Caco-2 (cell line): ENCODE results near the gene SEC22C. TPM values are rescaled to one million over a fixed set of nuclear protein-coding genes. Genes with fewer than 3 reads are reported as not detected.

Source experiments
- BruUV-seq: library from RNA; stranded (reverse); fragments of 400-500 nt; replicated peaks from 2 replicates; lab custom pipeline; 2021; lab: Mats Ljungman, UMichigan
- CTCF ChIA-PET: fragments of 300-600 bp; sonication (Branson Sonifier 250); formaldehyde crosslinking; loops from one replicate; lab custom pipeline; 2022; ENCODE audit warnings: antibody characterized with exemption; lab: Charles Lee
- POLR2A ChIA-PET: fragments of 300-600 bp; sonication (Branson Sonifier 250); formaldehyde crosslinking; loops from one replicate; lab custom pipeline; 2022; ENCODE audit warnings: antibody characterized with exemption; lab: Charles Lee
- DNase-seq, 2 experiments: peaks; one replicate each; pipeline versions ENCODE4 v3.0.0 to v3.0.0-alpha.2; 2020 to 2022
- H3K27me3 ChIP-seq: replicated peaks from 2 replicates; pipeline ENCODE4 v1.6.0; 2011; ENCODE audit warnings: low read length; ENCODE audit not compliant: control insufficient read depth, insufficient read depth
- H3K36me3 ChIP-seq: 2 replicates; pipeline ENCODE4 v1.5.1; 2011; ENCODE audit warnings: low read length; ENCODE audit not compliant: control insufficient read depth, insufficient read depth
- H3K4me1 ChIP-seq: fragments of 250-450 bp; sonication (Bioruptor Pico); 2 replicates; pipeline ENCODE4 v1.5.1; 2020; ENCODE audit warnings: mild to moderate bottlenecking
- H3K4me3 ChIP-seq: 2 replicates; pipeline ENCODE4 v1.5.1; 2011; ENCODE audit warnings: low read depth, mild to moderate bottlenecking, control low read depth, low read length
- H3K9me3 ChIP-seq: fragments of 250-450 bp; sonication (Bioruptor Pico); 2 replicates; pipeline ENCODE4 v1.5.1; 2020; ENCODE audit warnings: mild to moderate bottlenecking, moderate library complexity
- H3K27ac Mint-ChIP-seq: one replicate; pipeline ENCODE4 v1.8.0; 2022; ENCODE audit warnings: mixed read lengths; ENCODE audit not compliant: unreplicated experiment
- H3K27me3 Mint-ChIP-seq: one replicate; pipeline ENCODE4 v1.8.0; 2022; ENCODE audit warnings: mixed read lengths; ENCODE audit not compliant: insufficient read depth, unreplicated experiment
- H3K36me3 Mint-ChIP-seq: one replicate; pipeline ENCODE4 v1.8.0; 2022; ENCODE audit warnings: mild to moderate bottlenecking, mixed read lengths; ENCODE audit not compliant: insufficient read depth, unreplicated experiment
- H3K4me1 Mint-ChIP-seq: one replicate; pipeline ENCODE4 v1.8.0; 2022; ENCODE audit warnings: low read depth, mixed read lengths; ENCODE audit not compliant: unreplicated experiment
- H3K4me3 Mint-ChIP-seq: one replicate; pipeline ENCODE4 v1.8.0; 2022; ENCODE audit warnings: mild to moderate bottlenecking, moderate library complexity, mixed read lengths; ENCODE audit not compliant: unreplicated experiment
- H3K9me3 Mint-ChIP-seq: one replicate; pipeline ENCODE4 v1.8.0; 2022; ENCODE audit warnings: mixed read lengths; ENCODE audit not compliant: unreplicated experiment
- intact Hi-C: fragments of 100-400 bp; cut with micrococcal nuclease; formaldehyde crosslinking; loops from one replicate; pipeline ENCODE4 v1.10.0; 2022; ENCODE audit not compliant: unreplicated experiment
- total RNA-seq: library from RNA; stranded (reverse); gene quantifications from 2 replicates; pipeline ENCODE4 v1.2.3, GENCODE V29; 2022
- TF ChIP-seq, protein P1 (sequence below), 2 experiments: fragments of 200-600 bp in 1 of 2; IDR thresholded peaks; 1 replicate in 1 of 2; 2 replicates in 1 of 2; pipeline versions ENCODE4 v1.5.1 to v1.8.0; 2011 to 2022; ENCODE audit warnings: antibody characterized with exemption in 1 of 2, control low read depth in 1 of 2, inconsistent platforms in 1 of 2, low read depth in 1 of 2, low read length in 1 of 2, mild to moderate bottlenecking in 1 of 2, moderate library complexity in 1 of 2; ENCODE audit not compliant: insufficient read depth in 1 of 2, severe bottlenecking in 1 of 2, unreplicated experiment in 1 of 2

The SEC22C gene
- total RNA-seq, 1 experiment from 2014 or later: 36.4 TPM

DNA sequence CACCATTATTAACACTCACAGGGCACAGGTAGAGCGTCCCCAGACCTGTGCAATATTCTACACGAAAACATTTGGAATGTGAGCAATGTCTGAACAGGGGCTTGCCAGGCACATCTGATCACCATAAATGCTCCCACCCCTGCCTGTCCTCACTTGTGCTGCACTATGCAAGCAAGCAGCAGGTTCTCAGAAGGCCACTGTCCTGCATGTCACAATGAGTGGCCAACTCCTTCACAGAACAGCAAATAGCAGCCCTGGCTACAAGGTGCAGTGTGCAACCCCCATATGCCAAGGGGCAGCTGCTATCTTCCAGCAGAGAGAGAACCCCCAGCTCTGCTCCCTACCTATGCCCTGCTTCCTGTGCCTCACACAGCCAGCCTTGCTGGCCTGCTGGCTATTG is 32.6 kb downstream of the SEC22C start:
- no TSS peak for BruUV-seq
- Mint-ChIP-seq H3K4me1 (no peaks in the 10 kb centered on the region), H3K27me3 (no peaks in the 10 kb centered on the region), H3K27ac (no peak overlapping the region), H3K9me3 (no peaks in the 10 kb centered on the region), H3K4me3 (no peak overlapping the region), H3K36me3 (peaks cover 22% of the 10 kb centered on the region)
- DNase-seq: no peak
- Histone ChIP-seq H3K4me3 (no peak overlapping the region), H3K9me3 (no peaks in the 10 kb centered on the region), H3K36me3 (no peaks in the 10 kb centered on the region; the same call in 1 of the 2 replicates), H3K27me3 (no peaks in the 10 kb centered on the region), H3K4me1 (no peaks in the 10 kb centered on the region)
- CTCF ChIA-PET: interaction anchor here (0.8 to 1.3 kb wide), 4 partner anchors 9 to 319 kb away, joined by 3 to 9 read pairs (median 5); no protein-coding TSS in a partner anchor
- intact Hi-C loops: loop anchor here (5.0 kb wide), 1 partner anchor 302 kb away; no protein-coding TSS in a partner anchor
- POLR2A ChIA-PET: no interaction called here
- TF ChIP-seq, protein P1, sequence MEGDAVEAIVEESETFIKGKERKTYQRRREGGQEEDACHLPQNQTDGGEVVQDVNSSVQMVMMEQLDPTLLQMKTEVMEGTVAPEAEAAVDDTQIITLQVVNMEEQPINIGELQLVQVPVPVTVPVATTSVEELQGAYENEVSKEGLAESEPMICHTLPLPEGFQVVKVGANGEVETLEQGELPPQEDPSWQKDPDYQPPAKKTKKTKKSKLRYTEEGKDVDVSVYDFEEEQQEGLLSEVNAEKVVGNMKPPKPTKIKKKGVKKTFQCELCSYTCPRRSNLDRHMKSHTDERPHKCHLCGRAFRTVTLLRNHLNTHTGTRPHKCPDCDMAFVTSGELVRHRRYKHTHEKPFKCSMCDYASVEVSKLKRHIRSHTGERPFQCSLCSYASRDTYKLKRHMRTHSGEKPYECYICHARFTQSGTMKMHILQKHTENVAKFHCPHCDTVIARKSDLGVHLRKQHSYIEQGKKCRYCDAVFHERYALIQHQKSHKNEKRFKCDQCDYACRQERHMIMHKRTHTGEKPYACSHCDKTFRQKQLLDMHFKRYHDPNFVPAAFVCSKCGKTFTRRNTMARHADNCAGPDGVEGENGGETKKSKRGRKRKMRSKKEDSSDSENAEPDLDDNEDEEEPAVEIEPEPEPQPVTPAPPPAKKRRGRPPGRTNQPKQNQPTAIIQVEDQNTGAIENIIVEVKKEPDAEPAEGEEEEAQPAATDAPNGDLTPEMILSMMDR (IDR thresholded peaks at IDR 0.05; ENCODE audit: insufficient read depth in 1 of 2, low read depth in 1 of 2, low read length in 1 of 2, severe bottlenecking in 1 of 2, unreplicated experiment in 1 of 2): no peak

DNA sequence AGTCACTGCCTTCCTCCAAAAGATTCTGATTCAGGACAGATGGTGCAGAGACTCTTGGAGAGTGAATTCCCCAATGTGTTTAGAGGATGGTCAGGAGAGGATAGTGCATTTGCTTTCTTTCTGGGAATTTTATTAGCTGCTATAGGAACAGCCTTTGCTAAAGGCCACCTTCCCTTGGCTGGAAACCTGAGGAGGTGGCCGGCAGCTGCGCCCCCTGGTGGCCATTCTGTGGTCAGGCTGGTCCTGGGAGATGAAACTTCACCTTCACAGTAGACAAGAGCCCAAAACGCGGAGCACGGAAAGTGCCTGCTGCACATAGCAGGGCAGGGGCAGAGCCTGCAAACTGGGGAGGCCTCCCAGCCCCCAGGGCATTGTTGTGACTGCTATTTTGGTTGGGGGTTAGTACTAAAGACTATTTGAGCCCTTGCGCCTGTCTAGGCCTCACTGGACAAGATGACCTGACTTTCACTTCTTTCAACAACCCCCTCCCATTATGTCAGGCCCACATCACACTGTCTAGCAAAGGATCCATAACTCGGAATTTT is 34.3 kb downstream of the SEC22C start:
- intact Hi-C loops: loop anchor here (1.0 to 5.0 kb wide), 3 partner anchors 45 to 317 kb away; partner anchors contain the start of gene VIPR1
- Mint-ChIP-seq H3K27ac (no peak overlapping the region), H3K9me3 (no peaks in the 10 kb centered on the region), H3K27me3 (no peaks in the 10 kb centered on the region), H3K4me3 (no peak overlapping the region), H3K36me3 (peaks cover 7% of the 10 kb centered on the region), H3K4me1 (no peaks in the 10 kb centered on the region)
- H3K4me1 ChIP-seq: no peaks in the 10 kb centered on the region
- H3K9me3 ChIP-seq: no peaks in the 10 kb centered on the region
- ChIA-PET POLR2A (no interaction called here), CTCF (interaction anchor here (1.1 to 1.3 kb wide), 4 partner anchors 38 to 47 kb away, joined by 3 to 8 read pairs (median 4); partner anchors contain the start of gene VIPR1)
- no TSS peak for BruUV-seq
- H3K27me3 ChIP-seq: no peaks in the 10 kb centered on the region
- H3K36me3 ChIP-seq: no peaks in the 10 kb centered on the region; the same call in 1 of the 2 replicates
- TF ChIP-seq, protein P1 (IDR thresholded peaks at IDR 0.05; ENCODE audit: insufficient read depth in 1 of 2, low read depth in 1 of 2, low read length in 1 of 2, severe bottlenecking in 1 of 2, unreplicated experiment in 1 of 2): peak; percentile 87 to 94
- H3K4me3 ChIP-seq: no peak overlapping the region
- peak; percentile 59 to 76 for DNase-seq

DNA sequence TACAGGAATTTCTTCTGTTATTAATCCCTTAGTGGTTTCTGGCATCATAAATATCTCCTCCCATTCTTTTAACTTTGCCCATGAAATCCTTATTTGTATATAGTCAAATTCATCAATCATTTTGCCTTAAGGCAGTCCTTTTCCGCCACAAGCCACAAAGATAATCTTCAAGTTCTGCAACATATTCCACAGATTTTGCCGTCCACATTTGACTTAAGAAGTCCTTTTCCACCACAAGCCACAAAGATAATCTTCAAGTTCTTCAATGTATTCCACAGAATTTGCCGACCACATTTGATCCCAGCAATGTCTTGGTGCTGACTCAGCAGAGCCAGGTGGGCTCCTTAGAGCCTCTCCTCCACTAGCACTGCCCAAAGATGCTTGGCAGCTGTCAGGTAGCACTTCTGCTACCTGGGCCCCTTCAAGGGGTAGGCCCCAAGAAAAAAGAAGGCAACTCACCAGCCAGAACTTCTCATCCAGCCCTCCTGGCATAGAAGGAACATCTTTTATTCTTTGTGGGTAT is 35.0 kb downstream of the SEC22C start:
- Mint-ChIP-seq H3K36me3 (peaks cover 7% of the 10 kb centered on the region), H3K4me3 (no peak overlapping the region), H3K27ac (no peak overlapping the region), H3K27me3 (no peaks in the 10 kb centered on the region), H3K9me3 (no peaks in the 10 kb centered on the region), H3K4me1 (no peaks in the 10 kb centered on the region)
- POLR2A ChIA-PET: no interaction called here
- TF ChIP-seq, protein P1 (IDR thresholded peaks at IDR 0.05; ENCODE audit: insufficient read depth in 1 of 2, low read depth in 1 of 2, low read length in 1 of 2, severe bottlenecking in 1 of 2, unreplicated experiment in 1 of 2): no peak
- no peaks in the 10 kb centered on the region; the same call in 1 of the 2 replicates for H3K36me3 ChIP-seq
- BruUV-seq: no TSS peak
- H3K9me3 ChIP-seq: no peaks in the 10 kb centered on the region
- H3K4me3 ChIP-seq: no peak overlapping the region
- H3K27me3 ChIP-seq: no peaks in the 10 kb centered on the region
- DNase-seq: no peak
- intact Hi-C loops: loop anchor here (1.0 to 5.0 kb wide), 3 partner anchors 44 to 316 kb away; partner anchors contain the start of gene VIPR1
- CTCF ChIA-PET: interaction anchor here (1.2 to 1.3 kb wide), 2 partner anchors 44 to 46 kb away, joined by 6 to 8 read pairs; partner anchors contain the start of gene VIPR1
- no peaks in the 10 kb centered on the region for H3K4me1 ChIP-seq
